Stimulated activated CD8-positive, alpha-beta memory T cell treated with anti-CD3 and anti-CD28 coated beads, Interleukin-4, amount 100 ng/mL, for 4 hours (primary cell): ENCODE measurements around the gene CEP72.
"Not testable (repeated sequence)": the region's sequence is repeated elsewhere in the genome, so short reads cannot be mapped to it uniquely, and the experiment has no call there.

Source experiments
- DNase-seq, 2 donors: peaks; one replicate each; pipeline ENCODE4 v3.0.0-alpha.2; 2020; ENCODE audit warnings: low read depth in 2 of 2, low spot score in 1 of 2

The CEP72 gene

DNA sequence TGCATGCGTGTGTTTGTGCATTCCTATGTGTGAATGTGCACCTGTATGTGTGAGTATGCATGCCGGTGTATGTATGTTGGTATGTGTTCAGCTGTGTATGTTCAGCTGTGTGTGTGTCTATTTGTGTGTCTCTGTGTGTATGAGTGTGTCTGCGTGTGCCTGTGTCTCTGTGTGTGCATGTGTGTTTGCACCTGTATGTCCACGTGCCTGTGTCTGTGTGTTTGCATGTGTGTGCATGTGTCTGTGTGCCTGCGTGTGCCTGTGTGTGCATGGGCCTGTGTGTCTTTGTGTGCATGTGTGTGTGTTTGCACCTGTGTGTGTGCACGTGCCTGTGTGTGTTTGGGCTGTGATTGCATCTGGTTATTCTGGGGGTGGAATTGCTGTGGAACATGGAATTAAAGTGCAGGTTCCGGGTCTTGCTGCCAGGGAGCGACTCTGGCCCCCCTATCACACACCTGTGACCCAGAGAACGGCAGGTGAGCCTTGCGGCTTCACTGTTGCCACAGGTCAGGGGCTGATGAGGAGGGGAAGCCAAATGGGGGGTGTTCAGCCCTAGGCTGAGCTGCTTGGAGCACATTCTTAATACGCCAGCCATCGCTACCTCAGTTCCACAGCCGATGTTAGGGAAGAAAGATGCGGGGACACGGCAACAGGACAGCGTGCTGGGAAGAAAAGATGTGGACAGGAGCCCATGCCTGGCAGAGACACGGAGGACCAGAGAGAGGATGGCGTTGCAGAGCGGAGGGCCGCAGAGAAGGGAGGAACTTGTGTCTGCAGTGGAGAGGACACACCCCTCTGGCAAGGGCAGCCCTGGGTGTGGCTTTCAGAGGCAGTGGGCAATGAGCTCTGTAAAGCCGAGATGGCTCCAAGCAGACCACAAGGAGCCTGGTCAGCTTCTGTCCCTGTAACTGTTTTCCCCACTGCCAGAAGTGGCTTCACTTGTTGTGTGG lies 84.9 kb downstream of the CEP72 start:
- not testable (repeated sequence) for DNase-seq
